Stomach (tissue), 19 donors: Measurements from ENCODE around the gene PDE6A. TPM values are rescaled to one million over a fixed set of nuclear protein-coding genes. Genes with fewer than 3 reads are reported as not detected.

Experiments used
- DNase-seq, 2 donors: peaks; one replicate each; pipeline versions ENCODE4 v3.0.0 to v3.0.0-alpha.2; 2013 to 2019
- H3K27ac ChIP-seq, 5 donors: fragments of 200-600 bp in 4 of 5; sonication (generic) in 4 of 5; one replicate each; pipeline ENCODE4 v1.5.1; 2013 to 2019; ENCODE audit warnings: mild to moderate bottlenecking in 1 of 5, moderate library complexity in 1 of 5
- H3K27me3 ChIP-seq, 3 donors: fragments of 200-600 bp; sonication (generic); one replicate each; pipeline ENCODE4 v1.5.1; 2017 to 2019; ENCODE audit warnings: mixed run types in 1 of 3
- H3K36me3 ChIP-seq, 4 donors: fragments of 200-600 bp; sonication (generic); 1 replicate in 3 of 4; 2 replicates in 1 of 4; pipeline ENCODE4 v1.5.1; 2016 to 2019
- H3K4me1 ChIP-seq, 4 donors: fragments of 200-600 bp; sonication (generic); one replicate each; pipeline ENCODE4 v1.5.1; 2016 to 2019
- H3K4me3 ChIP-seq, 4 donors: fragments of 200-600 bp; sonication (generic) in 3 of 4; one replicate each; pipeline ENCODE4 v1.5.1; 2016 to 2019; ENCODE audit warnings: mild to moderate bottlenecking in 1 of 4
- H3K9me3 ChIP-seq, 4 donors: fragments of 200-600 bp; sonication (generic); one replicate each; pipeline ENCODE4 v1.5.1; 2016 to 2019
- EP300 ChIP-seq: sonication (generic); formaldehyde crosslinking; IDR thresholded peaks from one replicate; pipeline ENCODE4 v1.6.1; 2017; ENCODE audit warnings: antibody characterized with exemption
- POLR2A ChIP-seq, 4 donors: fragments of 450-650 bp; IDR thresholded peaks; one replicate each; pipeline ENCODE4 v1.6.1; 2016; ENCODE audit warnings: antibody characterized with exemption in 4 of 4, control low read depth in 2 of 4, mild to moderate bottlenecking in 1 of 4, moderate library complexity in 1 of 4
- POLR2AphosphoS5 ChIP-seq, 3 donors: sonication (generic); formaldehyde crosslinking; IDR thresholded peaks; one replicate each; pipeline ENCODE4 v1.6.1; 2016; ENCODE audit warnings: antibody characterized with exemption in 3 of 3
- WGBS, 5 donors: extraction: QIAGEN DNeasy Blood & Tissue Kit in 3 of 5; methylation state at CpG; one replicate each; pipeline versions ENCODE4 v1.1.5 to v1.1.7; 2013 to 2018; 5-methylcytosine and 5-hydroxymethylcytosine counted together
- intact Hi-C: fragments of 100-400 bp; cut with DNase I; formaldehyde crosslinking; loops from one replicate; pipeline ENCODE4 v1.15.1; 2023; ENCODE audit warnings: low total_unique reads
- long read RNA-seq, 10 donors: transcript quantifications; one replicate each; lab custom pipeline, GENCODE V29; 2026
- polyA plus RNA-seq, 3 donors: library from polyadenylated mRNA; stranded (reverse); fragments of 200-250 nt; gene quantifications; one replicate each; pipeline ENCODE4 v1.2.3, GENCODE V29; 2013
- total RNA-seq, 5 donors: library from RNA; depleted of rRNA; stranded (reverse); fragments of >200 nt; gene quantifications; one replicate each; pipeline versions ENCODE4 v1.1.0 to v1.2.3, GENCODE V29; 2014 to 2016
- TF ChIP-seq, protein P1 (sequence below), 7 experiments: fragments of 450-650 bp in 4 of 7; fragments of 200-600 bp in 3 of 7; sonication (generic) in 3 of 7; IDR thresholded peaks; one replicate each; pipeline ENCODE4 v1.5.1; 2016 to 2019; ENCODE audit warnings: antibody characterized with exemption in 7 of 7, control low read depth in 2 of 7, mild to moderate bottlenecking in 1 of 7
- donor health status: healthy with polysubstance abuse.
- donor health status: Bipolar disorder and iron deficiency.
- donor health status: healthy.

PDE6A gene
- total RNA-seq, result under 1 TPM in 1 of 5 donors, not detected in 4; under 0.01 TPM
- under 1 TPM in 1 of 3 donors, not detected in 2; 0.80 TPM for polyA plus RNA-seq
- long read RNA-seq, donor 1, result 0 reads
- long read RNA-seq, donor 2, result 0 reads
- long read RNA-seq, donor 3, result 0 reads
- long read RNA-seq, donor 4, result 0 reads
- long read RNA-seq, donor 5, result 0 reads
- long read RNA-seq, donor 6, result 0 reads
- long read RNA-seq, donor 7, result 0 reads
- long read RNA-seq, donor 8, result 0 reads
- long read RNA-seq, donor 9, result 0 reads
- long read RNA-seq, donor 10, result 0 reads

- TF ChIP-seq POLR2A (IDR thresholded peaks at IDR 0.05), result no peak
- no peak for TF ChIP-seq EP300
- TF ChIP-seq POLR2AphosphoS5 (IDR thresholded peaks at IDR 0.05), result no peak
- TF ChIP-seq, protein P1, sequence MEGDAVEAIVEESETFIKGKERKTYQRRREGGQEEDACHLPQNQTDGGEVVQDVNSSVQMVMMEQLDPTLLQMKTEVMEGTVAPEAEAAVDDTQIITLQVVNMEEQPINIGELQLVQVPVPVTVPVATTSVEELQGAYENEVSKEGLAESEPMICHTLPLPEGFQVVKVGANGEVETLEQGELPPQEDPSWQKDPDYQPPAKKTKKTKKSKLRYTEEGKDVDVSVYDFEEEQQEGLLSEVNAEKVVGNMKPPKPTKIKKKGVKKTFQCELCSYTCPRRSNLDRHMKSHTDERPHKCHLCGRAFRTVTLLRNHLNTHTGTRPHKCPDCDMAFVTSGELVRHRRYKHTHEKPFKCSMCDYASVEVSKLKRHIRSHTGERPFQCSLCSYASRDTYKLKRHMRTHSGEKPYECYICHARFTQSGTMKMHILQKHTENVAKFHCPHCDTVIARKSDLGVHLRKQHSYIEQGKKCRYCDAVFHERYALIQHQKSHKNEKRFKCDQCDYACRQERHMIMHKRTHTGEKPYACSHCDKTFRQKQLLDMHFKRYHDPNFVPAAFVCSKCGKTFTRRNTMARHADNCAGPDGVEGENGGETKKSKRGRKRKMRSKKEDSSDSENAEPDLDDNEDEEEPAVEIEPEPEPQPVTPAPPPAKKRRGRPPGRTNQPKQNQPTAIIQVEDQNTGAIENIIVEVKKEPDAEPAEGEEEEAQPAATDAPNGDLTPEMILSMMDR (IDR thresholded peaks at IDR 0.05), result no peak
- intact Hi-C loops, result no loop called here
- Histone ChIP-seq H3K27ac (no peak within 1 kb of the TSS), H3K4me3 (no peak within 1 kb of the TSS), H3K4me1 (peaks cover 0 to 2% (median 0%) of the 10 kb centered on the region in 4 donors), H3K27me3 (no peaks in the 10 kb centered on the region), H3K36me3 (no peaks in the 10 kb centered on the region), H3K9me3 (no peaks in the 10 kb centered on the region)
- DNase-seq, result no peak
- 88 to 100% (median 91%) methylated on average over 2 of the region's 2 CpGs for WGBS, 5 donors
Observed at GRCh38 chr5:149944666-149945065, at the start of gene PDE6A. TSS of gene PDE6A (minus strand) at chr5:149944793. CDS start at chr5:149944673, 120 bp downstream.

DNA sequence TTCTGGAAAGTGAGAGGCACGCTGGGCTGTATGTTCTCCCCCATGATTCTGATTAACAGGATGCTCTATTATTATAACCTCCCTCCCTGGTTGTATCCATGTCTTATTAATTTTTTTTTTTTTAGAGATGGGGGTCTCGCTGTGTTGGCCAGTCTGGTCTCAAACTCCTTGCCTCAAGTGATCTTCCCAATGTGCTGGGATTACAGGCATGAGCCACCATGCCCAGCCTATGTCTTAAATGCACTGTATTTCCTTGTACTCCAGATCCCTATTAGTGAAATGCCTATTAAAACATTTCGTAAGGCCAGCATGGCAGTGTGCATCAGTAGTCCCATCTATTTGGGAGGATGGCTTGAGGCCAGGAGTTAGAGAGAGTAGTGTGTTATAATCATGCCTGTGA is 48.9 kb upstream of the PDE6A start:
- no peaks in the 10 kb centered on the region for H3K9me3 ChIP-seq
- intact Hi-C loops, result loop anchor here (5.0 to 10.0 kb wide), 2 partner anchors 161 to 359 kb away; no protein-coding TSS in a partner anchor
- peaks cover 0 to 5% (median 0%) of the 10 kb centered on the region in 4 donors for H3K4me1 ChIP-seq
- no peak overlapping the region for H3K4me3 ChIP-seq
- H3K27me3 ChIP-seq, result no peaks in the 10 kb centered on the region
- peaks cover 0 to 27% (median 21%) of the 10 kb centered on the region in 4 donors for H3K36me3 ChIP-seq
- DNase-seq, result no peak
- no peak for TF ChIP-seq POLR2AphosphoS5 (IDR thresholded peaks at IDR 0.05)
- H3K27ac ChIP-seq, result no peak overlapping the region
- 90 to 94% (median 92%) methylated on average over 3 of the region's 3 CpGs for WGBS, 5 donors

GRCh38 chr5:149990518-149991376 is 46.2 kb upstream of the PDE6A start:
- no peaks in the 10 kb centered on the region for H3K27me3 ChIP-seq
- intact Hi-C loops, result loop anchor here (5.0 to 10.0 kb wide), 2 partner anchors 158 to 356 kb away; no protein-coding TSS in a partner anchor
- no peaks in the 10 kb centered on the region for H3K9me3 ChIP-seq
- TF ChIP-seq POLR2AphosphoS5 (IDR thresholded peaks at IDR 0.05) (peak in 1 of 3 donors; percentile 44), POLR2A (IDR thresholded peaks at IDR 0.05) (no peak), EP300 (no peak)
- TF ChIP-seq, protein P1 (IDR thresholded peaks at IDR 0.05), result peak in 5 of 7 experiments; percentile 81 to 91 (median 90)
- no peak overlapping the region for H3K4me3 ChIP-seq
- DNase-seq, result peak; percentile 81 to 93
- WGBS, 5 donors, result 64 to 70% (median 68%) methylated on average over 4 of the region's 4 CpGs
- peaks cover 0 to 21% (median 15%) of the 10 kb centered on the region in 4 donors for H3K36me3 ChIP-seq
- no peak overlapping the region for H3K27ac ChIP-seq
- H3K4me1 ChIP-seq, result peaks cover 0 to 4% (median 0%) of the 10 kb centered on the region in 4 donors

GRCh38 chr5:149988126-149988525 is 43.5 kb upstream of the PDE6A start:
- Histone ChIP-seq H3K4me3 (no peak overlapping the region), H3K27me3 (no peaks in the 10 kb centered on the region), H3K9me3 (no peaks in the 10 kb centered on the region), H3K27ac (no peak overlapping the region), H3K4me1 (peaks cover 0 to 4% (median 0%) of the 10 kb centered on the region in 4 donors), H3K36me3 (peaks cover 0 to 5% (median 0%) of the 10 kb centered on the region in 4 donors)
- DNase-seq, result no peak
- TF ChIP-seq POLR2A (IDR thresholded peaks at IDR 0.05) (no peak), POLR2AphosphoS5 (IDR thresholded peaks at IDR 0.05) (no peak), EP300 (no peak)
- TF ChIP-seq, protein P1 (IDR thresholded peaks at IDR 0.05), result no peak
- WGBS, 5 donors, result 80 to 91% (median 86%) methylated on average over 5 of the region's 5 CpGs
- intact Hi-C loops, result no loop called here
